ENCODE data around the gene SMAD9. TPM values are rescaled to one million over a fixed set of nuclear protein-coding genes. Genes with fewer than 3 reads are reported as not detected.

Gene SMAD9
- 1.8 and 2.2 TPM in 2 replicates for total RNA-seq

GRCh38 chr13:36919833-36920615 lies at the start of gene SMAD9:
TSS of gene SMAD9 (minus strand) at chr13:36920238. CDS start at chr13:36879689, 40,549 bp downstream.

GRCh38 chr13:36818804-36819738 lies 101.0 kb downstream of the SMAD9 start, which contains the start of gene RFXAP:
TSS of gene RFXAP (plus strand) at chr13:36819222. CDS start at chr13:36819358, 136 bp downstream.

Other genes starting within 250 kb of the SMAD9 start
- gene SERTM1, start 246.2 kb downstream of the SMAD9 start, total RNA-seq: not detected in 2 replicates
- 1.1 and 1.8 TPM in 2 replicates for gene RFXAP, start 101.0 kb downstream of the SMAD9 start, total RNA-seq
- 32.1 and 42.3 TPM in 2 replicates for gene ALG5, start 79.1 kb upstream of the SMAD9 start, total RNA-seq
- gene EXOSC8, start 80.5 kb upstream of the SMAD9 start, total RNA-seq: 40.4 and 42.8 TPM in 2 replicates
- 32.0 and 50.8 TPM in 2 replicates for gene SUPT20H, start 139.4 kb upstream of the SMAD9 start, total RNA-seq
- gene CSNK1A1L, start 185.4 kb upstream of the SMAD9 start, total RNA-seq: not detected in 2 replicates